Esophagus mucosa (tissue), 1 donor: ENCODE data around the gene CNGB1. TPM values are rescaled to one million over a fixed set of nuclear protein-coding genes. Genes with fewer than 3 reads are reported as not detected.
A peak's percentile ranks its signal among the peaks of the same experiment; 100 is the strongest.

Experiments
- ATAC-seq: fragments of 200-7000 bp; cut with Tn5 transposase; one replicate; pipeline ENCODE4 v1.9.1; 2020
- total RNA-seq: library from RNA; stranded (reverse); gene quantifications from one replicate; pipeline ENCODE4 v1.2.4, GENCODE V29; 2023
- donor health status: DM: yes; HTN: yes; CAD: no.

Gene CNGB1
- total RNA-seq, 1 donor from 2014 or later = 0.32 TPM

DNA sequence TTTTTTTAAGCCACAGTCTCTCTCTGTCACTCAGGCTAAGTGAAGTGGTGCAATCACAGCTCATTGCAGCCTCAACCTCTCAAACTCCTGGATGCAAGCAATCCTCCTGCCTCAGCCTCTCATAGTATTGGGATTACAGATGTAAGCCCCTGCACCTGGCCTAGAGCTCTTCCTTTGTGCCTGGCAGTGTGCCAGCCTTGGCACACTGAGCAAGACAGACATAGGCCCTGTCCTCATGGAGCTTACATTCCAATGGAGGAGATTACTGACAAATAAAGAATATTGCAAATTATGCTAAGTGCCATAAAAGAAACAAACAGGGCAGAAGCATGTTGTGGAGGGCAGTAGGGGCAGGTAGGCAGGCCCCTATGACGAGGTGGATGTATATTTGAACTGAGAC lies 920 bp upstream of the CNGB1 start:
- no peak for ATAC-seq

DNA sequence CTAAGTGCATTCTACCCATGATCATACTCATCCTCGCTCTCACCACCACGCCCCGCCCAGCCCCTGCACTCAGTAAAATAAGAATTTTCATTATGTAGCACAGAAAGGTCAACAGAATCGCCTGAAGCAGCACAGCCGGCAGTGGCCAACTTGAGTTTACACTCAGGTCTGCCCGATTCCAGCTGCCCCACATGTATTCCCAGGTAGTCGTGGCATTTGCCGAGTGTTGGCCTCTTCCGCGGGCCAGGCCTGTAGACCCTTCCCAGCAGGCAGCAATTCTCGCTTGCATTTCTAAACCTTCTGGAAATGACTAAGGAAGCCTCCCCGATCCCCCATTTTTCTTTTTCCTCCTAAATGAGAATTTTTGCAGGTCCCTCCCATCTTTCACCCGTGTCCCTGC lies 609 bp downstream of the CNGB1 start:
- no peak for ATAC-seq

DNA sequence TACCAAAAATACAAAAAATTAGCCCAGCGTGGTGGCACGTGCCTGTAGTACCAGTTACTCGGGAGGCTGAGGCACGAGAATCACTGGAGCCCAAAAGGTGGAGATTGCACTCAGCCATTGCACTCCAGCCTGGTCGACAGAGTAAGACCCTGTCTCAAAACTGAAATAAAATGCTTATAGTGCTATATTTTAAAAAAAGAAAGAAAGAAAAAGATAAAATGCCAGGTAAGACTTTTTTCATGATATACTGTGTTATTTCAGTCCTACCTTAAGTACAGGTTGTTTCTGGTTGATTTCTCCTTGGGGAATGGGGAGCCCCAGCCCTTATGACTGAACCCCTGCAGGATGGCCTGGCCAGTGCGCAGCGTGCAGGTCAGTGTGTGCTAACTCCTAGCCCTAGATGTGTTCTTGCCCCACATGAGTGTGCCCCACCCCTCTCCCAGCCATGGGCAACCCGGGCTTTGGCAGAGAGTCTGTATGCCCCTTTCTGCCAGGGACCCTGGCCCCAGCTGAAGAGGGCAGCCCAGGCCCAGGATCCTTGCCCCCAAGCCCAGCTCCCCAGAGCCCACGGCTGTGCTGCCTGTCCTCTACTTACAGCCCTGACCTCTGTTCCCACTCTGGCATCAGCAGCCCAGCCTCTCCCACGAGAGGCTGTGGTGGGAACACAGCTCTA lies 1.3 kb downstream of the CNGB1 start:
- no peak for ATAC-seq

DNA sequence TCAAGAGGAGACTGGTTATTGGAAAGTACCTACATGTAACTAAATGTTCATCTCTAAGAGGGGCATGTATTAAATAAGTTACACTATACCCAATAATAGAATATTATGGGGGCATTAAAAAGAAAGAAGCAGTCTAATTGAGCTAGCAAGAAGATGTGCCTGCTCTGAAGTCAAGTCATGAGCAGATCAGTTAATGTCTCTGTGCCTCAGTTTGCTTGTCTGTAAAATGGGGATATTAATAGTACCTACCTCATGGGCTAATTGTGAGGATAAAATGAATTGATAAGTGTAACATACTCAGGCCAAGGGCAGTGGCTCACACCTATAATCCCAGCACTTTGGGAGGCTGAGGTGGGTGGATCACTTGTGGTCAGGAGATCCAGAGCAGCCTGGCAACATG lies 3.0 kb downstream of the CNGB1 start:
- ATAC-seq = no peak

DNA sequence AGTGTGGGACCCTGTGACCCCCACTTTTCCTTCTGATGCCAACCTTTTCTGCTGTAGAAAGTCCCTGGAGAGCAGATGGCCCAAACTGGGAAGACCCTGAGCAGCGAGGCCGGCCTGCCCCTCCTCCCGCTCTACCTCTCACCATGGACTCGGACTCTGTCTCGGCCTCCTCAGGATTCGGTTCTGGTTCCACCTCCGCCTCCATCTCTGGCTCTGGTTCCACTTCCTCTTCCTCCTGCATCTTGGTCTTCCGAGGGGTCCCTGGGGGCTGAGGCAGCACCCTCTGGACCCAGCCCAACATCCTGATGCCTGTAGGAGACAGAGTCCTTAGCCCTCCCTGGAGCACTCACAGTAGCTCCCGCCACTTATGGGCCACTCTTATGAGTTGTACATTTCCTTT lies 3.9 kb downstream of the CNGB1 start:
- ATAC-seq = no peak

DNA sequence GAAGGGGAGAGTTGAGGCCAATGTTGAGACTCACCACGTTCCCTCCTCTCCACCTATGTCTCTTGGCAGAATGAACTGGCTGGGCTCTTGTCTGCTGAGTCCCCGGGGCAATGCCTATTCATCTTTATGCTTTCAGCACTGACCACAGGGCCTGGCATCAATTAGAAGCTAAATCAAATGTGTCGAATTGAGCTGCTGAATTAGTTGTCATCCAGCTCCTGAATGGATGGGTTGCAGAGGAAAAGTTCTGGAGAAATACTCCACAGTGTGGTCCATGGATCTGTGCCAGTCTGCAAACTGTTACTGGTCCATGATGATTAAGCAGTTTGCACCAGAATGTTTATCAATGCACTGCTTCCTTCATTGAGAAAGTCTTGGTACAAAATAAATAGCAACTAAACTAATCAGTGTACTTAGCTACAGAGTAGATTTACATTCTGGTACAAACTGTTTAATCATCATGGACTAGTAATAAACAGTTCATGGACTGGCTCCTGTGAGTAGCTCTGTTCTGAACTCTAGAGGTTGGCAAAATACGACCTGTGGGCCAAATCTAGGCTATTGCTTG lies 4.6 kb downstream of the CNGB1 start:
- no peak for ATAC-seq

DNA sequence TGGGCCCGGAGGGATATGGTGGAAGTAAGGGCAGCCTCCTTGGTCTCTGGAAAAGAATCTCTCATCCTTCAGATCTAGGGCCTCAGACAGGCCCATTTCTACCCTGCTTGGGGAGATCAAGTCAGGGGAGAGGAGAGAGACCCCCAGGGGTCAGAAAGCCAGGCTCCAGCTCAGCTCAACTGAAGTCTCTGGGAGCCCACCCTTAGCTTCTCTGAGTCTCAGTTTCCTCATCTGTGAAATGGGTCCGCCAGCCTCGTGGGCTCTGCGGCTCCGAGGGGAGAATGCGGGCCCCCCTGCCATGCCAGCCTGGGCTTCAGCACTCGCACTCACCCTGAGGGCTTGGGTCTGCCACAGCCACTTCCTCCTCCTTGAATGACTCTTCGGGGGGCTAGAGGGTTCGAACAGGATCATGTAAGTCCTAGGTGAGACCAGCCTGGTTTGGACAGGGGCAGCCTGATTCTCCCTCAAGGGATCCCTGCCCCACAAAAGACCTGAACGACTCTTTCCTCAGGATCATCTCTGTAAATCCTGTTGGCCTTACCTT lies 6.7 kb downstream of the CNGB1 start:
- ATAC-seq = no peak

DNA sequence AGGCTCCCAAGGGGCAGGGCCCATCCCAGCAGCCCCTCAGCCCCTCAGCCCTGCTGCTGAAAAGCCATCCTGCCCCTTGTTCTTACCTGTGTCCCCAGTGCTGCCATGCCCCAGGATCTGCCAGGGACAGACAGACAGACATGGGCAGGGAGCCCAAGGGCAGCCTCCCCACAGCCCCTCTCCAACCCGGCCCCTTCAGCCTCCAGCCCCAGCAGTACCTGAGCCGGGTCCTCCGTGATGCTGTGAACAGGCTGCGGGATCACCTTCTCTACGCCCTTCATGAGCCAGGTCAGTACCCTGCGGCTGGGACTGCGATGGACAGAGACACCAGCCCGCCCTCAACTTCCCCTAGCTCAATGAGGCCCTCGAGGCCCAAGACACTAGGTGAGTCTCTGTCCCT lies 8.2 kb downstream of the CNGB1 start:
- no peak for ATAC-seq

DNA sequence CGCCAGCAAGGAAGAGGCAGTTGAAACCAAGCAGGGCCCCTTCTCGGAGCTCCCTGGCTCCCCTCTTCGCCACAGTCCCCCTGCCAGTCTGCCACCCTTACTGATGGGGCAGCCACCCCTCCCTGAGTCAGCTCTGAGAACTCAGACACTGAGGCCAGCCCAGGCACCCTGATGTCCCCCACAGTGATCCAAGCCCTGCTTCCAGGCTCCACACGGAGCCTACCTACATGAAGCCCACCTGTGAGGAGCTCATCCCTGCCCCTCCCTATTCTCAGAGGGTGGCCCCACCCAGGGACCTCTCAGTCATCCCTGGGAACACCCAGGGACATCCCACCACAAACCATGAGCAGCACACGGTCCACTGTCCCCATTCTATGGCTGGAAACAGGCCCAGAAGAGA lies 8.9 kb downstream of the CNGB1 start:
- ATAC-seq = no peak

DNA sequence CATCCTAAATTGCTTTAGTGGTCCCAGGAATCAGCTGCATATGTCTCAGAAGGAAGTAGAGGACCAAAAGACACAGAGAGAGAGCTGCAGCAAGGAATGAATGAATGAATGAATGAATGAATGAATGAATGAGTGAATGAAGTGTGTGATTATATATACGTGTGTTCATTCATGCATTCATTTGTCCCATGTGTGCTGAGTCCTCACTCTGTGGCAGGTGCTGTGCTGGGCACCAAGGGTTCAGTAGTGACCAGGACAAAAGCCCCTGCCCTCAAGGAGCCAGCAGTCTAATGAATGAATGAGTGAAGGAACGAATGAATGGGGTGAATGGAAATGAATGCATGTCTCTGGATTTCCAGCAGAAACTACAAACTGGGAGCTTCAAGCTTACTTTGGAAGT lies 9.4 kb downstream of the CNGB1 start:
- no peak for ATAC-seq

DNA sequence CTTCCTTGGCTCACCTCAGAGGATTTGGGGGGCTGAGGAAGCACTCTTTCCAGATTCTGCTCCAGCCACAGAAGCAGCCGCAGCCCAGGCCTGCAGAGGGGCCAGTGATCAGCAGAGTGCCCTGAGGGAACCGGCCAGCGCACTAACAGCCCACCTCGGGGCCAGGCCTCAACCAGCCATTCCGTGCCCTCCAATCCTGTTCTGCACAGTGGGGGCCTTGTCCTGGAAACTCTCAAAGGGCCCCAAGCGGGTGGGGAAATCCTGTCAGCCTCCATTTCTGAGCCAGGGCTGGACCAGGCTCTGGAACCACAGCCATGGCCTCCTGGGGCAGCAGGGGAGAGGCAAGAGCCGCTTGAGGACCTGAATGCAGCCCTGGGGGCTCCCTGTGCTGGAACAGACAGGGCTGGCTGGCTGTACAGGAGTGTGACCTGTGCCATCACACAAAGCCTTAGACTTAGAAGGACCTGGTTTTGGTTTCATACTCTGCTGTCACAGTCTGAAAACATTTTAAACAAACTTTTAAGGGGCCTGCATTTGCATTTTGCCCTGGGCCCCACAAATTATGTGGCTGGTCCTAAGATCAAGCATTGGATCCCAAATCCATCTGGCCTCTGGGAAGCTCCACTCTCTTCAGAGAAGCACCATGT lies 10.0 kb downstream of the CNGB1 start:
- ATAC-seq = no peak

DNA sequence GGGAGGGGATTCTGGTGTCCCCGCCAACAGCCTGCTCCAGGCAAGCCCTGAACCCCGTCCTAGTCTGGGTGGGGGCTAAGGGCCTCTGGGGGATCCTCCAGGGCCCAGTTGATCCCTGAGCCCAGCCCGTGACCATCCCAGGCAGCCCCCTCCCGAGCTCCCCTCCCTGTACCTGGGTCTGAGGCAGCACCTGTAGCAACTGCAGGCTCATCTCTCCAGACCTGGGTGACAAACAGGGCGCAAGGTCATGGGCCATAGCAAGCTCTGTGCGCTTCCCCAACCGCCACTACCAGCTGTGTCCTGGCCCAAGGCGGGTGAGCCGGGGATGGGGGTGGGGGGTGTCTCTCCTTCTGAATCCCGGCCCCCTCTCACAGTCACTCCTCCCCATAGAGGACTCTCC lies 10.6 kb downstream of the CNGB1 start:
- ATAC-seq = no peak

DNA sequence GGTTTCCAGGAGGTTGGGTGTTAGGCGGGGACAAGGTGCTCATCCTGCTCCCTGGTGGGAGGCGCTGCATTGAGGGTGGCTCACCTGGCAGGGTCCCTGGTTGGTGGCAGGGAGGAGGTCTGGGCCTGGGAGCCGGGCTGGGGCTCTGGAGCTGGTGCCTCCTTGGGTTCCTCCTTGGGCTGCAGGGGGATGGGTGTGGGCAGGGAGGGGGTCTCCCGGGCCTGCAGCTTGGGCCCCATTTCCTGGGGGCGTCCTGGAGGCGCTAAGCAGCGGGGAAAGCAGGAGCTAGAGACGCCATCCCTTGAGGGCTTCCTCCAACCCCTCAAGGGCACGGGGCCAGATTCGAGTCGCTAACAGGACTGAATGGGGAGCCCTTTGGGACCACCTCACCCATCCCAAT lies 11.1 kb downstream of the CNGB1 start:
- no peak for ATAC-seq

DNA sequence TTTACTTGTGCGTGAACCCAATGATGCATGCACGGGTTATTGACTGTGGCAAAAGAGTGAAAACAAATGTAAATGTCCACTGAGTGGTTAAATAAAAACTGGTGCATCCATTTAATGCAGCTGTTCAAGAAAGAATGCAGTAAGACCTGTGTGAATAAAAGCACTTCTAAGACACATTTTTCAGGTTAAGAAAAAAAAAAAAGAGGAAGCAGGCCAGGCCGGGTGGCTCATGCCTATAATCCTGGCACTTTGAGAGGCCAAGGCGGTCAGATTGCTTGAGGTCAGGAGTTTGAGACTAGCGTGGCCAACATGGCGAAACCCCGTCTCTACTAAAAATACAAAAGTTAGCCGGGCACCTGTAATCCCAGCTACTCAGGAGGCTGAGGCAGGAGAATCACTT lies 11.8 kb downstream of the CNGB1 start:
- no peak for ATAC-seq

DNA sequence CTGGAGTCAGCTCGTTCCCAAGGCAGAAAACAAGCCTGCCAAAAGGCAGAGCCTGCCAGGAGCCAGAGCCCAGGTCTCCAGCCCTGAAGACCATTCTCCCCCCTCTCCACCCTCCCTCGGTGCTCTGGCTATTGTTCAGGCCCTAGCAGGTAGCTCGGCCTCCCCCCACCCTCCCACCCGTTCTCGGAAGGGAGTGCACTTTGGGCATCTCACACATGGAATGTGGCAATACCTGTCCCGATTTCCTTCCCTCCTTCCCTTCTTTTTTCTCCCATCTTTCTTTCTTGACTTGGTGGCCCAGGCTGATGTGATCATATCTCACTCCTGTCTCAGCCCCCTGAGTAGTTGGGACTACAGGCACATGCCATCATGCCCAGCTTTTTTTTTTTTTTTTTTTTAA lies 12.4 kb downstream of the CNGB1 start:
- no peak for ATAC-seq

DNA sequence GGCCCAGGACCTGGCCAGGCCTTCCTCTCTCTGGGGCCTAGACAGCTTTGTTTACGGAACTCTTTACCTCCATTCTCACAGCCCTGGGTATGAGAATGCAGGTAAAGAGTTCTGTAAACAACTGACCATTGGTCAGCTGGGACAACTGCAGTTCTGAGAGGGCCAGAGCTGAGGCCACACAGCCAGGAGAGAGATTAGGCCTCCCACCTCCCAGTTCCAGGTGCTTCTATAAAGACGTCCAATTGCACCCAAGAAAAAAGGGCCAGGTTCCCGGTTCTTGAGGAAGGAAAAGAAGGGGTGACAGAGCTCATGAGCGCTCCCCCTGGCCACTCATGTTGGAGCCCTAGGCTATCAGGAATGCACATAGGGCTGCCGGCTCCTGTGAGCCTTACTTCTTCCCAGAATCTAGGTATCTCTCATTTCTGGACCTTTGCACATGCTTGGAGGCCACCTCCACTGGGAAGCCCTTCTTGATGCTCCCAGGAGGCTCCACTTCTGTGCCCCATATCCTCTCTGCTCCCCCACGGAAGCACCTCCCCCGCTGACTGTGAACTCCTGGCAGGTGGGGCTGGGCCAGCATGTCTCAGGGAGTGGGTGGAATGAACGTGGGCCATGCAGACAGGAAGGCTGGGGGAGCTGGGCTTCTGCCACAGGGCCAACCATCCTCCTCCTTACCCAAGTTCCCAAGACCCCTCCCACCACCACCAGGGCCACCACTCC lies 13.1 kb downstream of the CNGB1 start:
- no peak for ATAC-seq

DNA sequence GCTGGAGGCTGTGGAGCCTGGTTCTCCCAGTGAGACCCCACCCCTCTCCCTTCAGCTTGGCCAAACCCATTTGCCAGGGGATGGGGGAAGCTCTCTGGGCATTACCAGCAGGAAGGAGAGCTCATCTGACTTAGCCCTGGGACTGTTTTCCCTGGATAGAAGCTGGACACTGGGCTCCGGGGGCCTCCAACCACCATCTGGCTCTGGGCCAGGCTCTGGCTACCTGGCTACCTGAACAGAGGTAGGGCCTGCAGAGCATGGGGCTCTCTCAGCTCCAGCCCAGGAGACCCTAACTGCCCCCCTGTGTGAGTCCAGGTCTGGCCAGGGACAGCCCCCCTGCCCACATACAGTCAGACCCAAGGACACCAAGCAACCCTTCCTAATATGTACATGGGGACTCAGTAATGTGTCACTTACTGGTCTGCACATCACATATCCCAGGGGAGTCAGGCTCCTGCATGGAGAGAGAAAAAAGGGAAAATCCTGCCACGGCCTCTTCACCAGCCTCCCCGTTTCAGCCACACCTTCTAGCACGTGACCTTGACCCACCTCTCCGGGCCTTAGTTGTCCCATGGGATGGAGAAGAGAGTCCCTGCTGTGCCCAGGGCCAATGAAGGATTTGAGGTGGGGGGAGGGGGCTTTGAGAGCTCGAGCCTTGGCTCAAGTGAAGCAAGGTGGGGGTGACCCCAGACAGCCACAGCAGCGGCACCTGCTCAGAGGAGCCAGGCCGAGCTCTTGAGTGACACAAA lies 13.8 kb downstream of the CNGB1 start:
- no peak for ATAC-seq

DNA sequence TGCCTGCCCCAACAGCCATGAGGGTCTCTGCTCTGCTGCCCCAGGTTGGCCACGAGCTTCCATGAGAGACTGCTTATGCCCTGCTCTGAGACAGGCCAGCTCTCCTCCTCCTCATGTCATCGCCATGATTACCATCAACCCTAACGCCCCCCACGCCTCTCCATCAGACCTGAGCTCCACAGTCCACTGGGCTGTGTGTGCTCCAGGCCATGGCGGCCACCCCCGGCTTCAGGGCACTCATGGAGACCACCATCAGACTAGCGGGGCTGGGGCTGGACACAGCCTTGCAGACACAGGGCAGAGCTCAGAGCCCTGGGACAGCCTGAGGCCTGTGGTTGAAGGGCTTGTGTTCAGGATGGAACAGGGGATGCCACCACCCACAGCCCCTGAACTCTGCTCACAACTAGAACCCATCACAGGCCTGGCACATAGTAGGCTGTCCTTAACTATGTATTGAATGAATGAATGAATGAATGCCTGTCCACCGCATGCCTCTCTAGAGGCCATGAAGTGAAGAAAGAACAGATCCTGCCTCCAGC lies 14.6 kb downstream of the CNGB1 start:
- no peak for ATAC-seq

DNA sequence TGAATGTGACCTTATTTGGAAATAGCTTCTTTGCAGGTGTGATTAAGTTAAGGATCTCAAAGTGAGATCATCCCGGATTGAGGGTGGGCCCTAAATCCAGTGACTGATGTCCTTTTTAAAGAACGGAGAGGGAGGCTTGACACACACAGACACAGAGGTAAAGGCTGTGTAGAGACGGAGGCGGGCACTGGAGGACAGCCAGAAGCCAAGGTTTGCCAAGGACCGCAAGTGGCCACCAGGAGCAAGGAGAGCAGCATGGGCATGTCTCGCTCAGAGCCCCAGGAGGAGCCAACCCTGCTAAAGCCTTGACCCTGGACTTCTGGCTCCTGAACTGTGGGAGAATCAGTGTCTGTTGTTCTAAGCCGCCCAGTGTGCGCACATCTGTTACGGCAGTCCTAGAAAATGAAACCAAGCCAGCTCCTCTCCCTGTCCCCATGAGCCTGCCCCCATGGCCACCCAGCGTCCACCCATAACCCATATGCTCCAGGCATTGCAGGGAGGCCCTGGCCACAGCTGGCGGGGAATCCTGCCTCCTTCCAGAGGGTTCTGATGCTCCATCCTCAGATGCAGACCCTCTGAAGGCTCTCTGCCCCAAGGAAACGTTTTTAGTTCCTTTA lies 15.2 kb downstream of the CNGB1 start:
- peak; percentile 47 for ATAC-seq

DNA sequence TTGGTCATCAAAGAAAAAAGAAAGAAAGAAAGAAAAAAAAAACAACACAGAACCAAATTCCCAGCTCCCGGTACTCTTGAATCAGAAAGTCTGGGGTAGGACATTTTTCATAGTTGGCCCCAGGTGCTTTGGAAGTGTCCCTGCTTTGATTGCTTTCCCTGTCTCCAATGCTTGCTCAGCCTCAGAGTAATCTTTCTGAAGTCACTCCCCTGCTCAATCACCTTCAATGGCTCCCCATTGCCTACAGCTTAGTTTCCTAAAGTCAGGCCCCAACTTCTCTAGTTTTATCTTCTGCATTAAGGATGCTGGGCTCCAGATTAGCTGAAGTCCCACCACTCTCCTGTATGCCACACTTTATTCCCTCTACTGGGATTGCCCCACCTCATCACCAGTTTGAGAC lies 17.1 kb downstream of the CNGB1 start:
- ATAC-seq = no peak

DNA sequence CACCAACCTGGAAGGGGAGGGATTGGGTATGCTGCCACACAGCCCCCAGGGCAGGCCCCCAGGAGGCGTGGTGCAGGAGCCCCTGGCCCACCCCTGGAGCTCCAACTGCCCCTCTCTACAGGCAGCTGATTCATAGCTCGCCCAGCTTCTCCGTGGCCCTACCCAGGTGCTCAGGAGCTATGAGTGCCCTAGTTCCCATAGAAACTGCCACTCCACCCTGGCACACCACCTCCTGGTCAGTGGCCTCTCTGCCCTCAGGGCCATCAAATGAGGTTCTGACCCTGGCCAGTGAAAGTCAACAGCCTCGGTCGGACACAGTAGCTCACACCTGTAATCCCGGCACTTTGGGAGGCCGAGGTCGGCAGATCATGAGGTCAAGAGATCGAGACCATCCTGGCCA lies 18.0 kb downstream of the CNGB1 start:
- ATAC-seq = no peak
